Activated CD4-positive, alpha-beta T cell treated with anti-CD3 and anti-CD28 coated beads for 4 hours (primary cell): Measurements from ENCODE around the gene GBP5.
"Not testable (repeated sequence)": the region's sequence is repeated elsewhere in the genome, so short reads cannot be mapped to it uniquely, and the experiment has no call there.

Experiments
- DNase-seq, 2 donors: peaks; one replicate each; pipeline ENCODE4 v3.0.0-alpha.2; 2020

GBP5 gene

DNA sequence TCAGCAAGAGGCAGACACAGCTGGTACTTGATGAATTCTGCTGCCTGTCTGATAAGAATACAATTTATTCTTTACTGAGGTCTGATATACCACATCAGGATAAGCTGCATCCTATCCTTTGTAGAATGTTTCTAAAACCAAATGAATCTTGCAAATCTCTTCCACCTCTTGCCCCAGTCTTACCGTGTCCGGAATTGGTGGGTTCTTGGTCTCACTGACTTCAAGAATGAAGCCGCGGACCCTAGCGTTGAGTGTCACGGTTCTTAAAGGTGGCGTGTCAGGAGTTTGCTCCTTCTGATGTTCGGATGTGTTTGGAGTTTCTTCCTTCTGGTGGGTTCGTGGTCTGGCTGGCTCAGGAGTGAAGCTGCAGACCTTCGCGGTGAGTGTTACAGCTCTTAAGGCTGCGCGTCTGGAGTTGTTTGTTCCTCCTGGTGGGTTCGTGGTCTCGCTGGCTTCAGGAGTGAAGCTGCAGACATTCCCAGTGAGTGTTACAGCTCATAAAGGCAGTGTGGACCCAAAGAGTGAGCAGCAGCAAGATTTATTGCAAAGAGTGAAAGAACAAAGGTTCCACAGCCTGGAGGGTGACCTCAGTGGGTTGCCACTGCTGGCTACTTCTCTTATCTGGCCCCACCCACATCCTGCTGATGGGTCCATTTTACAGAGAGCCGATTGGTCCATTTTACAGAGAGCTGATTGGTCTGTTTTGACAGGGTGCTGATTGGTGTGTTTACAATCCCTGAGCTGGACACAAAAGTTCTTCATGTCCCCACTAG, at the start of gene GBP5:
Gene GBP5 (minus strand): TSS at position 592 of the 773 bp plus-strand sequence. CDS start 3,305 bp downstream, outside the sequence.
- DNase-seq: peak; percentile 56 to 73

DNA sequence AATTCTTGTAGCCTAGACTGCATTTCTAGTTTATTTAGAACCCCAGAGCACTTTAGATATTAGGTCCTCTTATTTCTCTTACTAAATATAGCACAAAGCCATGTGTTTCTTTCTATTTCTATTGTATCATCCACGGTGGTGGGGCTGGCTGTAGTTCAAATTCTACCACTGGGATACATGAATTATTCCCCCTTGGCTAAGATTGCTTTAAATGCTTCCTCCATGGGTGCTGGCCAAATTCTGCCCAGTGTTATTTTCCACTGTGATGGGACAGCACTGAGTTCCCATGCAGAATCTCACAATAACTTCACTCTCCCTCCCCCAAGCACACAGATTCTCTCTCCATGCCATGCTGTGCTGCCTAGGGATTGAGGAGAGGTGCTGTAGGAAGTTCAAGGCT, 49.7 kb upstream of the GBP5 start:
- no peak for DNase-seq

- DNase-seq: no peak
These were observed 39.9 kb upstream of the GBP5 start for GRCh38 chr1:89312572-89312971.

DNA sequence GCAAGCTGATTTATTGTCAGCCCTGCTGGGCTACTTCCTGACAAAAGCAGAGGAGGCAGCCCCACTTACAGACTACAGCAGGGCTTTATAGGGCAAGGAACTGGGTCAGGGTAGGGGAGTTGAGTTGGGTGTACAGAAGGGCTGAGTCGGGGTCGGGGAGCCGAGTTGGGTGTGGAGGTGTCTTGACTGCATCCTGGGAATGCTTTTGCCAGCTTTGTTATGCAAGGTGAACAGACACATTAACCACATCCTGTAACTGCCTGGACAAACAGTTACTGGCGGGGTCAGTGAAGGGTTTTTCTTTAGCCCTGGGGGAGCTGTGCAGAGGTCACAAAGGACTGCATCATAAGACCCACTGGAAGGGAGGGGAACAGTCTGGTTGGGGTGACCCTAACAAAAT, 39.1 kb upstream of the GBP5 start:
- DNase-seq: no peak

GRCh38 chr1:89310976-89311375, 38.3 kb upstream of the GBP5 start:
- DNase-seq: no peak

- DNase-seq: no peak
These were observed 37.8 kb upstream of the GBP5 start for GRCh38 chr1:89310505-89310904.

DNA sequence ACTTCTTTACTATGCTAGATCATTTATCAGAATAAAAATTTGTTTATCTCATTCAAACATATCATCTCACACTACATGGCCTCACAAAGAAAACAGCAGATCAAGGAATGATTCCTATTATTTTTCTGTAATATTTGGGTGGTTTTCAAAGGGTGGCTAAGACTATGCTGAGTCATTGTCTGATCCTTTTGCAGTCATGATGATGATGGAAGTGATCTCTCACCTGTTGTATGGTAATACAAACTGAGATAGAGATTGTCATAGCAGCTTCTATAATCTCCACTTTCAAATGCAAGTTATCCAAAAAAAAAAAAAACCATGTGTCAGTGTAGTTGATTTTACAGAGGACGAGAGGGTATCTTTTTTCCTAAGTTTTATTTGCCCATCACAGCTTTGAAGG, 37.2 kb upstream of the GBP5 start:
- no peak for DNase-seq

GRCh38 chr1:89306273-89306672, 33.6 kb upstream of the GBP5 start:
- DNase-seq: no peak

DNA sequence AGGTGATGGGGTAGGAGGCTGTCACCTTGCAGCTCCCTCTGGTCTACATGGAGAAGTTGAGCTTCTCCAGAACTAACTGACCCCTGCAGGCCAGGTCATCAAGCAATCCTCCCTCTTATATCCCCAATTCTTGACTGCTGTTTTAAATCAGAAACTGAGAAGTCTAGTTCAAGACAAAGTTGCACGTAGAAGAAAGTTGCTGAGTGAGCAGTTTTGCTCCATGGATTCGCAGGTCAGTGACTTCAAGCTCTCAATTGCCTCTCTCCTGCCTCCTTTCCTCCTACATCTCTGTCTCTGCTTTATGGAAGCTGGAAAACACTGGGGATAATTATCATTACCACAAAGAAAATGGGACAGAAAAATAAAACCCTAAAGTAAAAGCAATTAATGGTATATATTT, 32.8 kb upstream of the GBP5 start:
- DNase-seq: no peak

GRCh38 chr1:89304572-89305230, 32.0 kb upstream of the GBP5 start:
- no peak for DNase-seq

GRCh38 chr1:89302697-89303332, 30.2 kb upstream of the GBP5 start:
- no peak for DNase-seq

DNA sequence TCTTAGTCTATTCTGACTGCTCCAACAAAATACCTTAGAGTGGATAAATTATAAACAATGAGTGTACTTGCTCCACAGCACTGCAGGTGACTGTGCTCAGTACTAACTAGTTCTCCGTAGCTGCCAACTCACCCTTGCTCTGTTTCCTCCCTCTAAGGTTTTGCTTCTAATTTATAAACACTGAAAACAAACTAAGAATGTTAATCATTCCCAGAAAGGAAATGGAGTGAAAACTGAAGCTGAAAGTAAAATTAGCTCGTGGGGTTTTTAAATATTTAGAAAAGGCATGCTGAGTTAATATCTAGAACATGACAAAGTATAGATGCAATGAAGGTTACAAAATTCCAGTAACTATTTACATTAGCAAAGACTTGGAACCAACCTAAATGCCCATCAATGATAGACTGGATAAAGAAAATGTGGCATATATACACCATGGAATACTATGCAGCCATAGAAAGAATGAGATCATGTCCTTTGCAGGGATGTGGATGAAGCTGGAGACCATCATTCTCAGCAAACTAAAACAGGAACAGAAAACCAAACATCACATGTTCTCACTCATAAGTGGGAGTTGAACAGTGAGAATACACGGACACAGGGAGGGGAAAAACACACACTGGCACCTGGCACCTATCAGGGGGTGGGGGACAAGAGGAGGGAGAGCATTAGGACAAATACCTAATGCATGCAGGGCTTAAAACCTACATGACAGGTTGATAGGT, 27.2 kb upstream of the GBP5 start:
- DNase-seq: not testable (repeated sequence)

- DNase-seq: no peak
These were observed 25.8 kb upstream of the GBP5 start for GRCh38 chr1:89298461-89298860.

GRCh38 chr1:89295187-89295586, 22.5 kb upstream of the GBP5 start:
- DNase-seq: no peak

DNA sequence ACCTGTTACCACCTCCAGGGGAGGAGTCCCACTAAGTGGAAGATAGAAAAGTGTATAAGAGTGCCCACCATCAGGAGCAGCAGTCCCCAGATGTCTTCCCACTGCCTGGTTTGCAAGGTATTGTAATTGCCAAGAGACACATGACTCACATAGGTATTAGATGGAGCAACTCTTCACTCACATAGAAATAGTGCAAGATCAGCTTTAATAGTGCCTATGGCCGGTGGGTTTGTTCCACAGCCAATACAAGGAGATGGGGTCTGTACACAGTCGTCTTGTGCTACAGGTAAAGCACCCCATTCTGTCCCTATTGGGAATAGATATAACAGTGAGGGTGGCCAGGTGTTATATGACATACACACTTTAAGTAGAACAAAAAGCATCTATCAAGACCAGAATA, 18.6 kb upstream of the GBP5 start:
- no peak for DNase-seq

DNA sequence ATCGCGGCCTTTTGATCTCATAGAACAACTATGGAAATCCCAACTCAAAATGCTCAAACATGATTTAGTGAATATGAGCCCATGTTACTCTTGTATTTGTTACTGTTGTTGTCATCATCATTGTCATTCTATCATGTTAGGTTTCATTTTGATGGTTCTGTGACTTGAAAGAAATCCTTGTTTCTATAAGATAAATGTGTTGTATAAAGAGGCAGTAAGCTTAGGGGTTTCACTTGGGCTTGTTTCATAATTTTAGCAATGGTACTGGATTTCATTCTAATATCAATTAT, 15.3 kb upstream of the GBP5 start:
- DNase-seq: no peak

DNA sequence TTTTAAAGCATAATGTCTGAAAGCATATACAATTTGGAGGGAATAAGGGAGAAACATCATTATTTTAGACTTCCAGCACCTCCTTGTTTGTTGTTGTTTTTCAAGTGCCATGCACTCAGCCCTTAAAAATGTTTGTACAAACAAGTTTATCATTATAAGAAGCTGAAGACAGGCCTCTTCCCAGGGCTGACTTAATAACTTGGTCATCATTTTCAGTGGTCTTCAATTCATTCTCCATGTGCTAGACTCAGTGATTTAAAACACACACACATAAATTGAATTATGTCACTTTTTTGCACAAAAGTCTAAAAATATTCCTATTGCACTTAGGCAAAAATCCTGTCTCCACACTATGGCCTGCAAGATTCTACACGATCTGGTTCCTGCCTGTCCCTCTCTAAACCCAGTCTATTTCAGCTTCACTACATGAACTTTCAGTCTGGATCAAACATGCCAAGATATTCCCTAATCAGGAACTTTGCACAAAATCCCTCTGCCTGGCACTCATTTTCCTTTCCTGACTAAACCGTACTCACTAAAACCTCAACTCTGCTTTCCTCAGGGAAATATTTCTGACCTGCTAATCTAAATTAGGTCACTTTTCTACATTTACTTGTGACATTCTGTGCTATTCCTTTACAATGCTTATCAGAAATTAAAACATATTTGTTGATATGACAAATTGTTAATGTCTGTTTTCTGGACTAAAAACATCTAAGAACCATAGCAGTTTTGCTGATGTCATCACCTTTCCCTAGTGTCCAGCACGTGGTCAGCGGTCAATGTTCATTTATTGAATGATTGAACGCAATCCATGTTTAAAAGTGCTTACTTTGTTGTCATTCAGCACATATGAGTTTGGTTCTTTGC, 14.8 kb upstream of the GBP5 start:
- DNase-seq: no peak

DNA sequence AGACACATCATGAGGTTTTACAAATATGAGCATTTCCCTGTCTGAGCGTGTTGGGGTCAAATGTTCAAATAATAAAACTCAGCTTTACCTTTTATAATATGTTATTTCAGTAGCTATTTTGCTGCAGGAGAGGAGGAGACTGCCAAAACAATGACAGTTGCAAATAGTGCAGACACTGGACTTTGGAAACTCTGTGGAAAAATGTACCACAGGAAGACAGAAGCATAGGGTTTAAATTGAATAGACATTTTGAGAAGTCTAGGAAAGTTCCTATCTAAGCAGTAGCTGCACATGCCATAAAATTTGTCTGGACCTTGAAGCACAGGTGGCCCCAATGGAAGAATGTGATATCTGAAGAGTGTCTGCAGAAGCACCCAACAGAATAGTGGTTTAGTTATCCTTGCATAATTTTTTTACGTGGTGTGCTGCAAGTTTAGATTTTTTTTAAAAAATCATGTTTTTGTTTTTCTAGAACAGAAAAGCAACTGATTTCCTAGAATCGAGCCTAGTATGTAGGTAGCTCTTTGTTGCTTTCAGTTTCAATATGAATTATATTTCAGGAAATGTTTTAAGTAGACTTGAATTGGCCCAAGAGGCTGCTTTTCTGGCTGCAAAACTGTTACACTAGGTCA, 14.0 kb upstream of the GBP5 start:
- no peak for DNase-seq

- DNase-seq: no peak
These were observed 13.2 kb upstream of the GBP5 start for GRCh38 chr1:89285745-89286380.

GRCh38 chr1:89284078-89284763, 11.6 kb upstream of the GBP5 start:
- DNase-seq: not testable (repeated sequence)

GRCh38 chr1:89280766-89281165, 8.1 kb upstream of the GBP5 start:
- DNase-seq: no peak
